Natural killer cell treated with Interleukin-12 subunit alpha and Interleukin-12 subunit beta and Interleukin-15 and Interleukin-18, amount 100 ng/mL, for 72 hours (primary cell): ENCODE measurements around the gene SHISA6. TPM values are rescaled to one million over a fixed set of nuclear protein-coding genes. Genes with fewer than 3 reads are reported as not detected.

Experiments
- ATAC-seq, 2 donors: fragments of 150-1000 bp; cut with Tn5 transposase in 1 of 2; sonication (Bioruptor Pico), chemical (Tn5 transposase) in 1 of 2; 2 replicates each; pipeline ENCODE4 v1.10.0; 2021
- DNase-seq: peaks from one replicate; pipeline ENCODE4 v3.0.0; 2022; ENCODE audit warnings: low spot score
- H3K27ac Mint-ChIP-seq, 2 donors: 1 replicate in 1 of 2; 2 replicates in 1 of 2; pipeline ENCODE4 v1.8.0; 2022; ENCODE audit warnings: mixed read lengths in 2 of 2, mild to moderate bottlenecking in 1 of 2, moderate library complexity in 1 of 2
- H3K27me3 Mint-ChIP-seq, 2 donors: 1 replicate in 1 of 2; 2 replicates in 1 of 2; pipeline ENCODE4 v1.8.0; 2022; ENCODE audit warnings: mixed read lengths in 2 of 2
- H3K36me3 Mint-ChIP-seq: one replicate; pipeline ENCODE4 v1.8.0; 2022; ENCODE audit warnings: mixed read lengths
- H3K4me1 Mint-ChIP-seq, 2 donors: 1 replicate in 1 of 2; 2 replicates in 1 of 2; pipeline ENCODE4 v1.8.0; 2022; ENCODE audit warnings: low read depth in 2 of 2, mixed read lengths in 2 of 2, mild to moderate bottlenecking in 1 of 2
- H3K4me3 Mint-ChIP-seq: one replicate; pipeline ENCODE4 v1.8.0; 2022; ENCODE audit warnings: mixed read lengths
- H3K9me3 Mint-ChIP-seq: 2 replicates; pipeline ENCODE4 v1.8.0; 2022; ENCODE audit warnings: mixed read lengths
- total RNA-seq, 2 donors: library from RNA; stranded (reverse); gene quantifications; one replicate each; pipeline ENCODE4 v1.2.3, GENCODE V29; 2022

The SHISA6 gene
- total RNA-seq, 2 donors from 2014 or later = not detected

- H3K4me3 Mint-ChIP-seq = no peak overlapping the region
- no peaks in the 10 kb centered on the region for H3K36me3 Mint-ChIP-seq
- DNase-seq (no peak), ATAC-seq (no peak)
- H3K27ac Mint-ChIP-seq = no peak overlapping the region
- H3K4me1 Mint-ChIP-seq = no peaks in the 10 kb centered on the region
- no peaks in the 10 kb centered on the region for H3K9me3 Mint-ChIP-seq
- H3K27me3 Mint-ChIP-seq = peaks cover 41 to 51% of the 10 kb centered on the region in 2 donors
These were observed 1.4 kb downstream of the SHISA6 start for GRCh38 chr17:11242411-11242810.

DNA sequence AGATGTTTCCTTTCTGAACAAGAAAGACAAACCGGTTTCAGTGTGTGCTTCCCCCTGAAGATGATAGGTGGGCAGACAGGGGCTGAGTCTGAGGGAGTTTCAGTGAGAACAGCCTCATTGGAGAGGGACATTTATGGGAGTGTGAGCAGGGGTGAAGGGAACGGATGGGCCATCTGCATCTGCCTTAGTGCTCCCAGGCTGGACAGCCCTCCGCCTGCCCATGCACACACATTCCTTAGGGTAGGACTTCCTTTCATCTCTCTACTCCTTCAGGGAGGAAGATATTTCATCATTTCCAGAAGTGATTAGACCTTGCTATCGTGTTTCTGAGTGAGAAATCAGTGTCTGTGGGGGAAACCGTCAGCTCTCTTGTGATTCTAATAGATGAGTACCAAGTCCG is 3.8 kb downstream of the SHISA6 start:
- Mint-ChIP-seq H3K27me3 (peaks cover 27 to 33% of the 10 kb centered on the region in 2 donors), H3K9me3 (no peaks in the 10 kb centered on the region), H3K36me3 (no peaks in the 10 kb centered on the region), H3K4me1 (no peaks in the 10 kb centered on the region), H3K4me3 (no peak overlapping the region), H3K27ac (no peak overlapping the region)
- ATAC-seq = no peak
- no peak for DNase-seq

DNA sequence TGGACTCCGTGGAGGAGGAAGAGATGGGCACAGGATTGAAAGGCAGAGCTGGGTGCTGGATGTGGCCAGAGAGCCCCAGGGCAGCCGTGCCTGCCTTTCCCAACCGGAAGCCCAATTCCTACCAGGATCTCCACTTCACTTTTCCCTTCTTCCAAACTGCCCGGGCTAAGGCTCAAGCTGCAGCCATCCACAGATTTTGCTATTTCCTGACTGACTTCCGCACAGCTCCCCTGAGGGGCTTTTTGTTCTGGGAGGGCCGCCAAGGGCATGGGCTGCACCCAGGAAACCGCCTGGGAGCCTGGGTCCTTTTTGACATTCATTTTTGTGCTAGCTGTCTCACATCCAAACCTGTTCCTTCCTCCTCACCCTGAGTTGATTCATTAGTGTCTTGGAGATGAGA is 4.2 kb downstream of the SHISA6 start:
- no peak for DNase-seq
- Mint-ChIP-seq H3K9me3 (no peaks in the 10 kb centered on the region), H3K27ac (no peak overlapping the region), H3K4me1 (no peaks in the 10 kb centered on the region), H3K36me3 (no peaks in the 10 kb centered on the region), H3K27me3 (peaks cover 25 to 32% of the 10 kb centered on the region in 2 donors), H3K4me3 (no peak overlapping the region)
- no peak for ATAC-seq

GRCh38 chr17:11245791-11246190 is 4.8 kb downstream of the SHISA6 start:
- Mint-ChIP-seq H3K27me3 (peaks cover 25 to 32% of the 10 kb centered on the region in 2 donors), H3K9me3 (no peaks in the 10 kb centered on the region), H3K4me1 (no peaks in the 10 kb centered on the region), H3K4me3 (no peak overlapping the region), H3K27ac (no peak overlapping the region), H3K36me3 (no peaks in the 10 kb centered on the region)
- no peak for ATAC-seq
- DNase-seq = no peak

DNA sequence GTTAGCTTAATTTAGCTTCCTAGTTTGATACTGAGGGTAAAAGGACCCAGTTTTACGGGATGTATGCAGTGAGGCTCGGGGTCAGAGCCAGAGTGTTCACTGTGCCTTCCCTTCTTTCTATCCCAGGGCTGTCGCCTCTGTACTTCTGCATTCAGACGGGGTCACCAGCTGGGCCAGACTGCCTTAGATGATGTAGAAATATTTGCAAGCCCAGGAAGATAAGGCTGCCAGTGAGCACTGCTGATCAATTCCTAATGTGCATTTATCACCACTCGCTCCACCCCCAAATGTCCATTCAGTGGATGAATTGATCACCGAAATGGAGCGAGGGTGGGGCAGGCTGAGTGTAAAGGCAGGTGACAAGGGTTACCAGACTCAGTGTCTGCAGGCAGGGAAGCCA is 9.1 kb downstream of the SHISA6 start:
- Mint-ChIP-seq H3K4me1 (no peaks in the 10 kb centered on the region), H3K27me3 (peaks cover 3 to 5% of the 10 kb centered on the region in 2 donors), H3K4me3 (no peak overlapping the region), H3K27ac (no peak overlapping the region), H3K9me3 (no peaks in the 10 kb centered on the region), H3K36me3 (no peaks in the 10 kb centered on the region)
- peak in 1 of 2 donors; percentile 39 for ATAC-seq
- no peak for DNase-seq

DNA sequence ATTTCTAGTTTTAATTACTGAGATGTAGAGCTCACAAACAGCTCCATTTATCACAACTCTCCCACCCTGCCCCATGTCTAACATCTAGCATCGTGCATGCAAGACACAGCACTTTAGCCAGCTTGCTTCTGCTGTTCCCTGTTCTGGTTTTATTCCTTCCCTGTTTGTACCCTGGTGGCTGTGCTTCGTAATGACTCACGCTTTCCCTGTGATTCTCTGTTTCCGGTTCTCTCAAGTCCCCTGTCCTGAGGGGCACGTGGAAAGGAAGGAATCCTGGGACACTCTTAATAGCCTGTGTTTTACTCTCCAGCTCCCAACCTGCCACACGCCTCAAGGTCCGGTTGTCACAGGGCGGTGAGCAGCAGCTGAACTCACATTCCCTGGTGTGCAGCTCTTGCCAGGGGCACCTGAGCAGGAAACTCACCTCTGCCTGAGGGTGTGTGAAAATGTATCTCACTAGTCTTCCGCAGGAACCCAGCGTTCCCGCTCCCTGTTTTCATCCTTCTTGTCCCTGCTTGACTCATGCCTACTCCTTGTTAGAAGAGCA is 10.6 kb downstream of the SHISA6 start:
- ATAC-seq = no peak
- H3K27me3 Mint-ChIP-seq = peaks cover 0 to 5% of the 10 kb centered on the region in 2 donors
- H3K36me3 Mint-ChIP-seq = no peaks in the 10 kb centered on the region
- no peak for DNase-seq
- H3K27ac Mint-ChIP-seq = no peak overlapping the region
- H3K9me3 Mint-ChIP-seq = no peaks in the 10 kb centered on the region
- no peaks in the 10 kb centered on the region for H3K4me1 Mint-ChIP-seq
- H3K4me3 Mint-ChIP-seq = no peak overlapping the region

DNA sequence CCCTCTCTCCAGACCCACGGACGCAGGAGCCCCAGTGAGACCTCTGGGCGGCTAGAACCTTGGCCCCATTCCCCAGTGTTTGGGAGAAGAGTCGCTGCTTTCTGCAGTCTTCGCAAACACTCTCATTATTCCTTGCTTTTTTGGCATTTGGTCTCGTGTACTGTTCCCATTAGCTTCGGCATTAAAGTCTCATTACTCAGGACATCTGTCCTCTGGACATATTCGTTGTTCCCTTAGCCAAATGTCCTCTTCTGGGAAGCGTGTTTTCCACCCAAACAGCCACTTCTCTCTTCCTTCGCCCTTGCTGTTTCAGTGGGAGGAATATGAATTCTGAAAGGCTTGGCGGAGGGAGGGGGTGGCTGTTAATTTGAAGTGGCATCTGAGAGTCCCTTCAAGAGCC is 11.1 kb downstream of the SHISA6 start:
- Mint-ChIP-seq H3K4me3 (no peak overlapping the region), H3K36me3 (no peaks in the 10 kb centered on the region), H3K4me1 (no peaks in the 10 kb centered on the region), H3K27ac (no peak overlapping the region), H3K27me3 (peaks cover 0 to 5% of the 10 kb centered on the region in 2 donors), H3K9me3 (peaks cover 2% of the 10 kb centered on the region)
- ATAC-seq (no peak), DNase-seq (no peak)

DNA sequence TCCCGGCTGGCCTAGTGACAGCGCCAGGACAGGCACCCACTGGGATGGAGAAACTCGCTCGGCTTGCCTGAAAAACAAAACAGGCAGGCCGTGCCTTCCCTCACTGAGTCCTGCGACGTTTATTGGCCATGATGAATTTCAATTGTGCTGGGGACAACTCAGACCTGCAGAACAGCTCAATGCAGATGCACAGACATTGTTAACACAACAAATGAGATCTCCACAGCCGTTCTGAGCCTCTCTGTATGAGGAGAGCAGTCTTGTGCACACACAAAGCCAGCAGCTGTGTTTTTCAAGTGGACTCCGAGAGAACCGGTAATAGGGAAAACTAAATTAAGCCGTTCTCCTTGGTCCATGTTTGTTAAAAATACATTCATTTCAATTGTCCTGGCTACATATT is 15.9 kb downstream of the SHISA6 start:
- no peak overlapping the region for H3K4me3 Mint-ChIP-seq
- H3K9me3 Mint-ChIP-seq = peaks cover 14% of the 10 kb centered on the region
- H3K27ac Mint-ChIP-seq = no peak overlapping the region
- ATAC-seq (no peak), DNase-seq (no peak)
- H3K36me3 Mint-ChIP-seq = no peaks in the 10 kb centered on the region
- H3K4me1 Mint-ChIP-seq = no peaks in the 10 kb centered on the region
- peaks cover 0 to 12% of the 10 kb centered on the region in 2 donors for H3K27me3 Mint-ChIP-seq

GRCh38 chr17:11264183-11264871 is 23.3 kb downstream of the SHISA6 start:
- DNase-seq (no peak), ATAC-seq (no peak)
- H3K9me3 Mint-ChIP-seq = peaks cover 16% of the 10 kb centered on the region
- H3K4me1 Mint-ChIP-seq = no peaks in the 10 kb centered on the region
- no peak overlapping the region for H3K27ac Mint-ChIP-seq
- no peak overlapping the region for H3K4me3 Mint-ChIP-seq
- no peaks in the 10 kb centered on the region for H3K36me3 Mint-ChIP-seq
- H3K27me3 Mint-ChIP-seq = no peaks in the 10 kb centered on the region

DNA sequence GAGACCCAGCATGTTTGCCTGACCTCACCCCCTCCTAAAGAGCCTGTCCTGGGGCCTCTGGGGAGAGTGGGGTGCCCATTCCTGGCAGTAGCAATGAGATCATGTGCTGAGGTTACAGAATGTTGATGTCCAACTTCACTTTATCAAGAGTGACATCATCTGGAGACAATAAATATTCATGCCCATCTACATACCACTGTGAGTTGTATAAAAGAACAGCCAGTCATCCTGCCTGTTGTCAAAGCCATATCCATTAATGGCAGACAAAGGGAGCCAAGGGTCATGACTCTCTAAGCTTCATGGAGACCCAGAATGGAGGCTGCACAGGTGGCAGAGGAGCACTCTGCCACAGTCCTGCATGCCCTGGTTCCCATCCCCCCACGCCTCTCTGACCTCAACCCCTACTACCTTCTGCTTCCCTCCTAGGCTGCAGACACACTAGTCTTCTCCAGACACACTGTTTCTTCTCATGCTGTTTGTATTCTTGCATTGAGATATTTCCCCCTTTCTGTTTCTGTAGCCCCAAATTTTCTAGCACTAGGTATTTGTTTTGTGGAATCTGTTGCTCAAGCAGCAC is 27.1 kb downstream of the SHISA6 start:
- ATAC-seq (no peak), DNase-seq (no peak)
- H3K4me3 Mint-ChIP-seq = no peak overlapping the region
- H3K27ac Mint-ChIP-seq = no peak overlapping the region
- H3K36me3 Mint-ChIP-seq = peaks cover 5% of the 10 kb centered on the region
- peaks cover 15% of the 10 kb centered on the region for H3K9me3 Mint-ChIP-seq
- H3K27me3 Mint-ChIP-seq = no peaks in the 10 kb centered on the region
- H3K4me1 Mint-ChIP-seq = no peaks in the 10 kb centered on the region

DNA sequence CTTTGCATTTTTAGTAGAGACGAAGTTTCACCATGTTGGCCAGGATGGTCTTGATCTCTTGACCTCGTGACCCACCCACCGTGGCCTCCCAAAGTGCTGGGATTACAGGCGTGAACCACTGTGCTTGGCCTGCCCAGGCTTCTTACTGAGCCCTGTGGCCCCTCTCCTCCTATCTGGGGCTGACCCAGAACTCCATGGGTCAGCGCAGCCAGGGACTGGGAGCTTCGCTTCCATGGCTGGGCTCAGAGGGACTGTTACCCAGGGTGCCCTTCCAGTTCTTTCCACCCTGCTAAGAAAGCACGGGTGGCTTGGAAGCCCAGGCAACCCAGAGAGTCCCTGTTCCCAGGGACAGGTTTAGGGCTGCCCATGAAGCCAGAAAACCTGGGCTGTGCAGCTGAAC is 28.2 kb downstream of the SHISA6 start:
- Mint-ChIP-seq H3K36me3 (peaks cover 5% of the 10 kb centered on the region), H3K9me3 (peaks cover 15% of the 10 kb centered on the region), H3K4me1 (no peaks in the 10 kb centered on the region), H3K27me3 (no peaks in the 10 kb centered on the region), H3K4me3 (no peak overlapping the region), H3K27ac (no peak overlapping the region)
- DNase-seq = no peak
- no peak for ATAC-seq

DNA sequence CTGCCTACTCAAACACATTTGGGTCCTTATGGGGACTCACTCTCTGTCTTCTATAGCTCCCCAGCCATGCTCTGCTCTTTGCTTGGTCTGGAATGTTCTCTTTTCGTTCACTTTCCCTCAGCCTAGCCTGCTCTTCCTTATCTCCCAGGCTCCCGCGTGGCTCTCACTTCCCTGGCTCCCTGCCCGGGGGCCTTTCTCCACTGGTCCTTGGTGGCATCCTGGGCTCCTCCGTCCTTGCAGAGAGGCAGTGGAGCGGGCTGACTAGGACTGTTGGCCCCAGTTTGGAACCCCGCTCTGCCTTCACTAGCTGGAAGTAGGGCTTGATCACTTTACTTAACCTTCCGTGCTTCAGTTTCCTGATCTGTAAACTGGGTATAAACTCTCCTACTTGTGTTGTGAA is 31.2 kb downstream of the SHISA6 start:
- Mint-ChIP-seq H3K27me3 (no peaks in the 10 kb centered on the region), H3K9me3 (peaks cover 12% of the 10 kb centered on the region), H3K36me3 (peaks cover 5% of the 10 kb centered on the region), H3K27ac (no peak overlapping the region), H3K4me1 (no peaks in the 10 kb centered on the region), H3K4me3 (no peak overlapping the region)
- no peak for DNase-seq
- ATAC-seq = no peak

- peaks cover 5% of the 10 kb centered on the region for H3K36me3 Mint-ChIP-seq
- no peak for DNase-seq
These were observed 32.6 kb downstream of the SHISA6 start for GRCh38 chr17:11273596-11273995.

GRCh38 chr17:11274106-11274505 is 33.1 kb downstream of the SHISA6 start:
- Mint-ChIP-seq H3K9me3 (peaks cover 9% of the 10 kb centered on the region), H3K27me3 (no peaks in the 10 kb centered on the region), H3K36me3 (peaks cover 5% of the 10 kb centered on the region), H3K4me1 (no peaks in the 10 kb centered on the region), H3K27ac (no peak overlapping the region), H3K4me3 (no peak overlapping the region)
- DNase-seq (no peak), ATAC-seq (no peak)

More at GRCh38 chr17:11273596-11273995, 32.6 kb downstream of the SHISA6 start:
- Mint-ChIP-seq H3K9me3 (peaks cover 9% of the 10 kb centered on the region), H3K27me3 (no peaks in the 10 kb centered on the region), H3K4me1 (no peaks in the 10 kb centered on the region), H3K4me3 (no peak overlapping the region), H3K27ac (no peak overlapping the region)
- no peak for ATAC-seq
